Neural cell (in vitro differentiated cells): ENCODE measurements around the gene IGF2R. TPM values are rescaled to one million over a fixed set of nuclear protein-coding genes. Genes with fewer than 3 reads are reported as not detected.
"Not testable (repeated sequence)": the region's sequence is repeated elsewhere in the genome, so short reads cannot be mapped to it uniquely, and the experiment has no call there.

ENCODE experiments used
- H2AFZ ChIP-seq: fragments of 200-600, 300-800 bp; sonication (generic), shearing (Covaris generic); 2 replicates; pipeline ENCODE4 v1.6.0; 2014; ENCODE audit warnings: low read depth, mild to moderate bottlenecking, antibody characterized with exemption, low read length, moderate library complexity
- H3F3A ChIP-seq: fragments of 200-600 bp; shearing (Covaris generic); 2 replicates; pipeline ENCODE4 v1.6.1; 2016; ENCODE audit warnings: mild to moderate bottlenecking, moderate library complexity, mixed read lengths, antibody characterized with exemption, low read length; ENCODE audit not compliant: insufficient read depth, poor library complexity, severe bottlenecking
- H3K27ac ChIP-seq: fragments of 200-600, 300-800 bp; sonication (generic), shearing (Covaris generic); 2 replicates; pipeline ENCODE4 v1.5.1; 2014; ENCODE audit warnings: mild to moderate bottlenecking, low read length, moderate library complexity
- H3K27me3 ChIP-seq: fragments of 300-800, 200-600 bp; sonication (generic), shearing (Covaris generic); 2 replicates; pipeline ENCODE4 v1.6.0; 2014; ENCODE audit warnings: mild to moderate bottlenecking, low read depth, low read length, moderate library complexity; ENCODE audit not compliant: insufficient read depth
- H3K36me3 ChIP-seq: fragments of 300-800, 200-600 bp; sonication (generic), shearing (Covaris generic); 2 replicates; pipeline ENCODE4 v1.5.1; 2014; ENCODE audit warnings: mild to moderate bottlenecking, antibody characterized with exemption, low read length, moderate library complexity; ENCODE audit not compliant: insufficient read depth
- H3K4me2 ChIP-seq: fragments of 300-800, 200-600 bp; sonication (generic), shearing (Covaris generic); 2 replicates; pipeline ENCODE4 v1.6.0; 2014; ENCODE audit warnings: mild to moderate bottlenecking, low read length
- H3K4me3 ChIP-seq: fragments of 300-800, 200-600 bp; sonication (generic), shearing (Covaris generic); 2 replicates; pipeline ENCODE4 v1.5.1; 2014; ENCODE audit warnings: mild to moderate bottlenecking, low read length, moderate library complexity
- H3K79me2 ChIP-seq: fragments of 200-600 bp; shearing (Covaris generic); replicated peaks from 2 replicates; pipeline ENCODE4 v1.6.0; 2014; ENCODE audit warnings: mild to moderate bottlenecking, low read length, moderate library complexity; ENCODE audit not compliant: insufficient read depth
- H3K9ac ChIP-seq: fragments of 300-800, 200-600 bp; sonication (generic), shearing (Covaris generic); 2 replicates; pipeline ENCODE4 v1.6.1; 2016; ENCODE audit warnings: mild to moderate bottlenecking, low read length, mixed read lengths
- H3K9me2 ChIP-seq: fragments of 200-600 bp; shearing (Covaris generic); 2 replicates; pipeline ENCODE4 v1.6.1; 2016; ENCODE audit warnings: mild to moderate bottlenecking, low read length, mixed read lengths; ENCODE audit not compliant: insufficient read depth
- H3K9me3 ChIP-seq: fragments of 200-600, 300-800 bp; sonication (generic), shearing (Covaris generic); 2 replicates; pipeline ENCODE4 v1.6.1; 2016; ENCODE audit warnings: mild to moderate bottlenecking, mixed run types, low read length, moderate library complexity, mixed read lengths
- H4K20me1 ChIP-seq: fragments of 200-600 bp; shearing (Covaris generic); 2 replicates; pipeline ENCODE4 v1.6.1; 2016; ENCODE audit warnings: mild to moderate bottlenecking, mixed run types; ENCODE audit not compliant: insufficient read depth
- EP300 ChIP-seq: fragments of 450-650 bp; conservative IDR thresholded peaks from 2 replicates; pipeline ENCODE4 v1.6.1; 2014; ENCODE audit warnings: antibody characterized with exemption, mild to moderate bottlenecking, moderate library complexity; ENCODE audit not compliant: poor library complexity, severe bottlenecking
- EZH2 ChIP-seq: fragments of 200-600, 300-800 bp; shearing (Covaris generic), sonication (generic); IDR thresholded peaks from 2 replicates; pipeline ENCODE4 v1.6.1; 2014; ENCODE audit warnings: antibody characterized with exemption, low read length, borderline replicate concordance, mild to moderate bottlenecking; ENCODE audit not compliant: insufficient read depth, poor library complexity, severe bottlenecking
- MXI1 ChIP-seq: fragments of 450-650 bp; conservative IDR thresholded peaks from 2 replicates; pipeline ENCODE4 v1.6.1; 2014; ENCODE audit warnings: antibody characterized with exemption, mild to moderate bottlenecking; ENCODE audit not compliant: poor library complexity, severe bottlenecking
- POLR2AphosphoS5 ChIP-seq: IDR thresholded peaks from 2 replicates; pipeline ENCODE4 v1.6.1; 2012
- RAD21 ChIP-seq: fragments of 450-650 bp; conservative IDR thresholded peaks from 2 replicates; pipeline ENCODE4 v1.6.1; 2014; ENCODE audit warnings: antibody characterized with exemption, mild to moderate bottlenecking, moderate library complexity
- SMC3 ChIP-seq: fragments of 450-650 bp; conservative IDR thresholded peaks from 2 replicates; pipeline ENCODE4 v1.6.1; 2014; ENCODE audit warnings: antibody characterized with exemption, mild to moderate bottlenecking, moderate library complexity; ENCODE audit not compliant: poor library complexity
- TAF1 ChIP-seq: IDR thresholded peaks from 2 replicates; pipeline ENCODE4 v1.6.1; 2012; ENCODE audit warnings: low read depth
- polyA plus RNA-seq: library from polyadenylated mRNA; depleted of rRNA; stranded (reverse); fragments of >200 nt; gene quantifications from 2 replicates; pipeline ENCODE4 v1.2.3, GENCODE V29; 2014
- TF ChIP-seq, protein P1 (sequence below): fragments of 450-650 bp; IDR thresholded peaks from 2 replicates; pipeline ENCODE4 v1.5.1; 2014; ENCODE audit warnings: antibody characterized with exemption, mild to moderate bottlenecking, moderate library complexity; ENCODE audit not compliant: poor library complexity, severe bottlenecking
- TF ChIP-seq, protein P2 (sequence below): IDR thresholded peaks from 2 replicates; pipeline ENCODE4 v1.6.1; 2012; ENCODE audit warnings: borderline replicate concordance

Gene IGF2R
- polyA plus RNA-seq, 1 donor from 2014 or later: 15.0 TPM

DNA sequence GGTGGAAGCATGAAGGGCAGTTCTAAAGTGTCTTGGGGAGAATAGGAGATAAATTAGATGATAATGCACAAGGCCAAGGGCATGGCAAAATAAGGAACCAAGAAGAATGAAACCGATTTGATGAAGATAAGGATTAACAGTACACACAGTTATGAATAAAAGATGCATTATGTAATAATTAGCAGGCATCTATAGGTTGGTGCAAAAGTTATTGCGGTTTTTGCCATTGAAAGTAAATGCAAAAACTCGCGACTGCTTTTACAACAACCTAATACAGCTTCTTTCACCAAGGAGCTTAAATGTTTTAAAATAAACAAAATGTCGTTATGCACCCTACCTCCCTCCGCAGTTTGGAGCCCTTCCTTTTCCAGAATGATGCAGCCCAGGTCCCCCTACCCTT is 49.1 kb upstream of the IGF2R start:
- H3F3A ChIP-seq: no peaks in the 10 kb centered on the region
- H3K9ac ChIP-seq: no peak overlapping the region
- no peaks in the 10 kb centered on the region for H4K20me1 ChIP-seq
- H3K9me2 ChIP-seq: no peaks in the 10 kb centered on the region
- H2AFZ ChIP-seq: no peak overlapping the region
- H3K36me3 ChIP-seq: no peaks in the 10 kb centered on the region
- H3K9me3 ChIP-seq: no peaks in the 10 kb centered on the region
- no peak overlapping the region for H3K27ac ChIP-seq
- no peaks in the 10 kb centered on the region for H3K27me3 ChIP-seq
- no peak for TF ChIP-seq EP300
- TF ChIP-seq TAF1: no peak
- no peak for TF ChIP-seq RAD21
- TF ChIP-seq, protein P1, sequence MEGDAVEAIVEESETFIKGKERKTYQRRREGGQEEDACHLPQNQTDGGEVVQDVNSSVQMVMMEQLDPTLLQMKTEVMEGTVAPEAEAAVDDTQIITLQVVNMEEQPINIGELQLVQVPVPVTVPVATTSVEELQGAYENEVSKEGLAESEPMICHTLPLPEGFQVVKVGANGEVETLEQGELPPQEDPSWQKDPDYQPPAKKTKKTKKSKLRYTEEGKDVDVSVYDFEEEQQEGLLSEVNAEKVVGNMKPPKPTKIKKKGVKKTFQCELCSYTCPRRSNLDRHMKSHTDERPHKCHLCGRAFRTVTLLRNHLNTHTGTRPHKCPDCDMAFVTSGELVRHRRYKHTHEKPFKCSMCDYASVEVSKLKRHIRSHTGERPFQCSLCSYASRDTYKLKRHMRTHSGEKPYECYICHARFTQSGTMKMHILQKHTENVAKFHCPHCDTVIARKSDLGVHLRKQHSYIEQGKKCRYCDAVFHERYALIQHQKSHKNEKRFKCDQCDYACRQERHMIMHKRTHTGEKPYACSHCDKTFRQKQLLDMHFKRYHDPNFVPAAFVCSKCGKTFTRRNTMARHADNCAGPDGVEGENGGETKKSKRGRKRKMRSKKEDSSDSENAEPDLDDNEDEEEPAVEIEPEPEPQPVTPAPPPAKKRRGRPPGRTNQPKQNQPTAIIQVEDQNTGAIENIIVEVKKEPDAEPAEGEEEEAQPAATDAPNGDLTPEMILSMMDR: no peak
- TF ChIP-seq MXI1: no peak
- TF ChIP-seq SMC3: no peak
- TF ChIP-seq, protein P2, sequence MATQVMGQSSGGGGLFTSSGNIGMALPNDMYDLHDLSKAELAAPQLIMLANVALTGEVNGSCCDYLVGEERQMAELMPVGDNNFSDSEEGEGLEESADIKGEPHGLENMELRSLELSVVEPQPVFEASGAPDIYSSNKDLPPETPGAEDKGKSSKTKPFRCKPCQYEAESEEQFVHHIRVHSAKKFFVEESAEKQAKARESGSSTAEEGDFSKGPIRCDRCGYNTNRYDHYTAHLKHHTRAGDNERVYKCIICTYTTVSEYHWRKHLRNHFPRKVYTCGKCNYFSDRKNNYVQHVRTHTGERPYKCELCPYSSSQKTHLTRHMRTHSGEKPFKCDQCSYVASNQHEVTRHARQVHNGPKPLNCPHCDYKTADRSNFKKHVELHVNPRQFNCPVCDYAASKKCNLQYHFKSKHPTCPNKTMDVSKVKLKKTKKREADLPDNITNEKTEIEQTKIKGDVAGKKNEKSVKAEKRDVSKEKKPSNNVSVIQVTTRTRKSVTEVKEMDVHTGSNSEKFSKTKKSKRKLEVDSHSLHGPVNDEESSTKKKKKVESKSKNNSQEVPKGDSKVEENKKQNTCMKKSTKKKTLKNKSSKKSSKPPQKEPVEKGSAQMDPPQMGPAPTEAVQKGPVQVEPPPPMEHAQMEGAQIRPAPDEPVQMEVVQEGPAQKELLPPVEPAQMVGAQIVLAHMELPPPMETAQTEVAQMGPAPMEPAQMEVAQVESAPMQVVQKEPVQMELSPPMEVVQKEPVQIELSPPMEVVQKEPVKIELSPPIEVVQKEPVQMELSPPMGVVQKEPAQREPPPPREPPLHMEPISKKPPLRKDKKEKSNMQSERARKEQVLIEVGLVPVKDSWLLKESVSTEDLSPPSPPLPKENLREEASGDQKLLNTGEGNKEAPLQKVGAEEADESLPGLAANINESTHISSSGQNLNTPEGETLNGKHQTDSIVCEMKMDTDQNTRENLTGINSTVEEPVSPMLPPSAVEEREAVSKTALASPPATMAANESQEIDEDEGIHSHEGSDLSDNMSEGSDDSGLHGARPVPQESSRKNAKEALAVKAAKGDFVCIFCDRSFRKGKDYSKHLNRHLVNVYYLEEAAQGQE: no peak
- TF ChIP-seq POLR2AphosphoS5: no peak
- H3K4me2 ChIP-seq: no peak overlapping the region
- H3K4me3 ChIP-seq: no peak overlapping the region
- H3K79me2 ChIP-seq: no peaks in the 10 kb centered on the region

DNA sequence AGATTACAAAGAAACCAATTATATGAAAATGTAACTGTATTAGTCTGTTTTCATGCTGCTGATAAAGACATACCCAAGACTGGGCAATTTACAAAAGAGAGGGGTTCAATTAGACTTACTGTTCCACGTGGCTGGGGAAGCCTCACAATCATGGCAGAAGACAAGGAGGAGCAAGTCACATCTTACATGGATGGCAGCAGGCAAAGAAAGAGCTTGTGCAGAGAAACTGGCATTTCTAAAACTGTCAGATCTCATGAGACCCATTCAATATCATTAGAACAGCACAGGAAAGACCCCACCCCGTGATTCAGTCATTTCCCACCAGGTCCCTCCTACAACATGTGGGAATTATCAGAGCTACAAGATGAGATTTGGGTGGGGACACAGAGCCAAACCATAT is 44.7 kb upstream of the IGF2R start:
- not testable (repeated sequence) for H3K27me3 ChIP-seq, H3K4me2 ChIP-seq, H3K4me3 ChIP-seq, H3K9ac ChIP-seq, H3K36me3 ChIP-seq, H3F3A ChIP-seq, H3K79me2 ChIP-seq, H3K27ac ChIP-seq, H3K9me3 ChIP-seq, H3K9me2 ChIP-seq, H2AFZ ChIP-seq, H4K20me1 ChIP-seq

DNA sequence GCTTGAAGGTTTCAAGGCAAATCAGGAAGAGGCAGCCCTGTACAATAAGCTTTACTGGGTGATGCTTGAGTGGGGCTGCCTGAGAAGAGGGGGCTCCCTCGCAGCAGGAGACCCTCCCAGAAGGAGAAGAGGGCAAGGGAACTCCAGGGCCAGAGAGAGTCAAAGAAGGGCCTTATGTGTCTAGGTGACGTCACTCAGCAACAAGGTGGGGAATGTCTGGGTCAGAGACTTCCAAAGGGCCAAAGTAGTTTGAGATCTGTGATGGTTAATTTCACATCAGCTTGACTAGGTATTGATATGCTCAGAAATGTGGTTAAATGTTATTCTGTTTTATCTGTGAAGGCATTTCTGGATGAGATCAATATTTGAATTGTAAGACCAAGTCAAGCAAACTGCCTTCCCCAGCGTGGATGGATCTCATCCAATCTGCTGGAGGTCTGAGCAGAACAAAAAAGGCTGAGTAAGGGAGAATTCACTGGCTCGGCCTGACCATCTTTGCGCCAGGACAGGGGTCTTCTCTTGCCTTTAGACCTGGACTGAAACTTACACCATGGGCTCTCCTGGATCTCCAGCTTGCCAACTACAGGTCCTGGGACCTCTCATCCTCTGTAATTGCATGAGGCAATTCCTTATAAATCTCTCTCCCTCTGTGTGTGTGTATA is 42.2 kb upstream of the IGF2R start:
- H3K9me2 ChIP-seq: no peaks in the 10 kb centered on the region
- no peak overlapping the region for H3K4me2 ChIP-seq
- no peak overlapping the region for H3K4me3 ChIP-seq
- no peaks in the 10 kb centered on the region for H3K36me3 ChIP-seq
- no peak overlapping the region for H3K9ac ChIP-seq
- no peaks in the 10 kb centered on the region for H3K27me3 ChIP-seq
- no peak overlapping the region for H2AFZ ChIP-seq
- TF ChIP-seq TAF1: no peak
- TF ChIP-seq, protein P2: no peak
- TF ChIP-seq EP300: no peak
- TF ChIP-seq MXI1: no peak
- no peak for TF ChIP-seq RAD21
- TF ChIP-seq EZH2: no peak
- TF ChIP-seq, protein P1: no peak
- TF ChIP-seq POLR2AphosphoS5: no peak
- no peak for TF ChIP-seq SMC3
- H3F3A ChIP-seq: no peaks in the 10 kb centered on the region
- H4K20me1 ChIP-seq: no peaks in the 10 kb centered on the region
- no peaks in the 10 kb centered on the region for H3K9me3 ChIP-seq
- H3K79me2 ChIP-seq: no peaks in the 10 kb centered on the region
- H3K27ac ChIP-seq: no peak overlapping the region
